CD4-positive, alpha-beta T cell treated with Interleukin-10 for 1 hour (primary cell): ENCODE results near the gene SUCLG2.
"Not testable (repeated sequence)": the region's sequence is repeated elsewhere in the genome, so short reads cannot be mapped to it uniquely, and the experiment has no call there.

Experiments
- DNase-seq: peaks from one replicate; pipeline ENCODE4 v3.0.0-alpha.2; 2020

SUCLG2 gene

GRCh38 chr3:67557848-67558355 is 96.5 kb downstream of the SUCLG2 start:
- no peak for DNase-seq

GRCh38 chr3:67551361-67552016 is 102.9 kb downstream of the SUCLG2 start:
- no peak for DNase-seq

DNA sequence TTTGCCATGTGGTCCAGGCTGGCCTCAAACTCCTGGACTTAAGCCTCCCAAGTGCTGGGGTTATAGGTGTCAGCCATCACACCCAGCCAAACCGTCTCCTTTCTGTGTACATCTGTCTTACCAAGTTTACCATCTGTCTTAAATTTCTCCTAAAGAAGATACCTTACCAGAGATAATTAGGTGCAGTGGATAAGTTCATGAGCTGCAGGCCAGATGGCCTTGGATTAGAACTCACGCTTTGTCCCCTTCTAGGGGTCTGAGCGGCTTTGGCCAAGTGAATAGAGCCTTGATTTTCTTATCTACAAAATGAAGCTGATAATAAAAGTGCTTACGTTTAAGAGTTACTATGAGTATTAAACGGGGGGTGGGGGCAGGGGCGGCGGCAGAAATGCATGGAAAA is 103.9 kb downstream of the SUCLG2 start:
- DNase-seq: no peak

DNA sequence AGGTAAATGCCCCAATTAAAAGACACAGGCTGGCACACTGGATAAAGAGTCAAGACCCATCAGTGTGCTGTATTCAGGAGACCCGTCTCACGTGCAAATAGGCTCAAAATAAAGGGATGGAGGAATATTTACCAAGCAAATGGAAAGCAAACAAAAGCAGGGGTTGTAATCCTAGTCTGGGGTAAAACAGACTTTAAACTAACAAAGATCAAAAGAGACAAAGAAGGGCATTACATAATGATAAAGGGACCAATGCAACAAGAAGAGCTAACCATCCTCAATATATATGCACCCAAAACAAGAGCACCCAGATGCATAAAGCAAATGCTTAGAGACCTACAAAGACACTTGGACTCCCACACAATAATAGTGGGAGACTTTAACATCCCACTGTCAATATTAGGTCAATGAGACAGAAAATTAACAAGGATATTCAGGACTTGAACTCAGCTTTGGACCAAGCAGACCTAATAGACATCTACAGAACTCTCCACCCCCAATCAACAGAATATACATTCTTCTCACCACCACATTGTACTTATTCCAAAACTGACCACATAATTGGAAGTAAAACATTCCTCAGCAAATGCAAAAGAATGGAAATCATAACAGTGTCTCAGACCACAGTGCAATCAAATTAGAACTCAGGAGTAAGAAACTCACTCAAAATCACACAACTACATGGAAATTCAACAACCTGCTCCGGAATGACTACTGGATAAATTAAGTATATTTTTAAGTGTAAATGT is 111.7 kb downstream of the SUCLG2 start:
- DNase-seq: not testable (repeated sequence)

- DNase-seq: no peak
Observed at GRCh38 chr3:67540198-67540894, 114.1 kb downstream of the SUCLG2 start.

DNA sequence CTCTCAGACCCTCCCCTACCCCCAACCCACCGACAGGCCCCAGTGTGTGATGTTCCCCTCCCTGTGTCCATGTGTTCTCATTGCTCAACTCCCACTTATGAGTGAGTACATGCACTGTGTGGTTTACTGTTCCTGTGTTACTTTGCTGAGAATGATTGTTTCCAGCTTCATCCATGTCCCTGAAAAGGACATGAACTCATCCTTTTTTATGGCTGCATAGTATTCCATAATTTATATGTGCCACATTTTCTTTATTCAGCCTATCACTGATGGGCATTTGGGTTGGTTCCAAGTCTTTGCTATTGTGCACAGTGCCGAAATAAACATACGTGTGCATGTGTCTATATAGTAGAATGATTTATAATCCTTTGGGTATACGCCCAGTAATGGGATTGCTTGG is 117.2 kb downstream of the SUCLG2 start:
- not testable (repeated sequence) for DNase-seq

DNA sequence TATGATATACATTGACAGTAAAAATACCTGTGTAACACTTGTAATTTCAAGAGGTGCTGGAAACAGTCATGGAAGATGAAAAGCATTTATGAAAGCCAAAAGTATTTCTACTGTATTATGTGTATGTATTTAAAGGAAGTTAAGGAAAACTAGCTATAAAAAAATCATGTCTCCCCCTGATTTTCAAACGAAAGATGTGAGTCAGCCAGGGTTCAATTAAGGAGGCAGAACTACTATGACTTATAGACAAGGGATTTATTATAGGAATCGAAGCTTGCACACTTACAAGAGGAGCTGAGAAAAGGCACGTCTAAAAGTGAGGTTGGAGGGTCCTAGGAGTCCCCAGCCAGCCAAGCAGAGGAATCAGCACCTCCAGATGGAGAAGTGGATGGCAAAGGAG is 119.4 kb downstream of the SUCLG2 start:
- DNase-seq: no peak

DNA sequence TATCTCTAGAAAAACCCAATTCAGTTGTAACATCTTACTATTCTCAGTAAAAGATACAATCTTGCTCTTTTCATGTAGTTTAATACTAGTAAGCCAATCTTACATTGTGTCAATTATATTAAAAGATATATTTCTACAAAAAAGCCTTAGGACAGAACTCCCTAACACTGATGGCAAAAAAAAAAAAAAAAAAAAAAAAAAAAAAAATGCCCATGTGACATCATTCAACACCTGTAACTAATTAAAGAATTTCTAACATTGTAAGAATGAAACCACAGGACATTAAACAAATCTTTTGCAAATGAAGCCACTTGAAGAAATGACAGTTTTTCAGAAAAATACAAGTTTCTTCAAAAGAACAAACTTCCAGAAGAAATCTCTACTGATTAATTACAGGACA is 119.8 kb downstream of the SUCLG2 start:
- no peak for DNase-seq

DNA sequence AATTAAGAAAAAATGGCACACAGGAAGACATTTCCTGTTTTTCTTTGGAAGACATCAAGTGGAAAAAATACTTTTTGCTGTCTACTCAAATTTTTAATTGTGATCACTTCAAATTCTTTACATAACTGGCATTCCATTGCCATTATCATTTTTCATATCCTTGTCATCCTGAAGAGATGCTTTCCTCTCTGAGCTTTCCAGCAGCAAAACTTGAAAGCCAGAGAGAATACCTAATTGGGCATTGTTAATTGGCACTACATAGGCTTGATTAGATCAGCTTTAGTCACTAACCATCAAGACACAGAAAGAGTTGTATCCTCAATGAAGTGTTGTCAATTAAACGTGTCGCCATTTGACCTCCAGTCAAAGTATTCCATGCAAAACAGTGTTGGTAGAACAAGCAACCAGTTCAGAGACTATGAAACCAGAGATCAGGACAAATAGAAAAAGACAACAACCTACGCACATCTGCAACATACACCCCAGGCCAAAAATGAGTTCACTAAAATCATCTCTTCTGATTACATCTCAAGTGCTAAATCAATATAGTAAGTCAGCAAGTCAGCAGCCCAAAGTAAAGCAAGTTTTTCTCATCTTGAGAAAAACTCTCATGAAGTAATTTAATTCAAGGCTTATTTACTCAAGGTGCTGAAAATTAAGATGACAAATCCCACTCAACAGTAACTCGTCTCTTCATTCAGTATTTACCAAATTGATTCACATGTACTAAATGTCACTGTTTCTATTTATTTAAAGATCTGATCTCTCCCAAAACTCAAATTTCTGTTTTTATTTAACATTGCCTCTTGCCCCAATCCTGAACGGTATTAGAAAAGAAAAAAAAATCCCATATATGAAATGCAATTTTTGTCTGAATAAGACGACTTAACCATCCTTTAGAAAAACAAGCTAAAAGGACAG is 123.0 kb downstream of the SUCLG2 start:
- no peak for DNase-seq

DNA sequence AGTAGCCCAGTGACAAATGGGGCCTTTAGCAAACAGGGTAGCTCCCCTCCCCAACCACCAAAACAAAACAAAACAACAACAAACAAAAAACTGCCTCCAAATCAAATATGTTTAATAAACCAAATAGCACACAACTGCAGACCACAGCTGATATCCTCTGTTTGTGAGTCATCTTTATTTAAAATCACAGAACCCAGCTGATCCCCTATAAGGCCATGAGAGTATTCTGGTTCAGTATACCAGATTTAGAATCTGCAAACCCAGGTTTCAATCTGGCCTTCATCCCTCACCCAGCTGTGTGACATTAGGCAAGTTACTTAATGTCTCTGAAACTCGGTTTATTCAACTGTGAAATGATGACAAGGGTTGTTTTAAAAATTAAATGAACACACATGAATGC is 124.5 kb downstream of the SUCLG2 start:
- DNase-seq: no peak

- no peak for DNase-seq
Observed at GRCh38 chr3:67529337-67529736, 125.1 kb downstream of the SUCLG2 start.

GRCh38 chr3:67526246-67526645 is 128.2 kb downstream of the SUCLG2 start:
- DNase-seq: no peak

GRCh38 chr3:67524046-67524445 is 130.4 kb downstream of the SUCLG2 start:
- DNase-seq: no peak

DNA sequence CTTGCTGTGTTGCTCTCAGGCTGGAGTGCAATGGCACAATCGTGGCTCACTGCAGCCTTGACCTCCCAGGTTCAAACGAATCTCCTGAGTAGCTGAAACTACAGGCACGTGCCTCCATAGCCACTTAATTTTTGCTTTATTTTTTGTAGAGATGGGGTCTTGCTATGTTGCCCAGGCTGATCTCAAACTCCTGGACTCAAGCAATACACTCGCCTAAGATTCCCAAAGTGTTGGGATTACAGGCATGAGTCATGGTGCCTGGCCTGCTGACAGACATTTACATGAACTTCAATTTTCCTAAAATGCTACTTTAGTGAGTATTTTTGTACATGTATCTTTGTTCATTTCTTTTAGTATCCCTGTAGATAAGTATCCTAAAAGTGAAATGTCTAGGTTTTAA is 132.3 kb downstream of the SUCLG2 start:
- no peak for DNase-seq

- no peak for DNase-seq
Observed at GRCh38 chr3:67521053-67521646, 133.3 kb downstream of the SUCLG2 start.

GRCh38 chr3:67518236-67518635 is 136.2 kb downstream of the SUCLG2 start:
- DNase-seq: no peak

GRCh38 chr3:67517781-67518180 is 136.6 kb downstream of the SUCLG2 start:
- no peak for DNase-seq

DNA sequence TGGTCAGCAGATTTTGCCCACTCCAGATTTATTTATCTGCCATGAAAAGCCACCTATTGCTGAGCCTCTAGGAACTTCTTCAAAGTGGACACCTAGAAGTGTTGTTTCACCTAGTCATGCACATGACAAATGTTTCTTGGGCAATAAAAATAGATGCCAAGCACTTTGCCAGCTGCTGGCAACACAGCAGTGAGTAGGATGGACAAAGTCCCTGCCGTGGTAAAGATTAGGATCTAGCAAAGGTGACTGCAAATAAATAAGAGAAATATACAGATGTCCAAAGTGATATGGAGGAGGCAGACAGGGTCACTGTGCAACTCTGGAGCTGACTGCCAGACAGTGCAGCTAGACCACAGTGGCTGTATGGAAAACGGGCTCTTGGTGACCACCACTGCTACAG is 137.9 kb downstream of the SUCLG2 start:
- no peak for DNase-seq

GRCh38 chr3:67515778-67516177 is 138.6 kb downstream of the SUCLG2 start:
- DNase-seq: no peak

- no peak for DNase-seq
Observed at GRCh38 chr3:67509471-67510075, 144.8 kb downstream of the SUCLG2 start.

GRCh38 chr3:67507584-67507983 is 146.8 kb downstream of the SUCLG2 start:
- DNase-seq: no peak

- no peak for DNase-seq
Observed at GRCh38 chr3:67500709-67501108, 153.7 kb downstream of the SUCLG2 start.
